Mucosa of rectum (tissue), 2 donors: ENCODE results near the gene SERAC1.
"Not testable (repeated sequence)": the region's sequence is repeated elsewhere in the genome, so short reads cannot be mapped to it uniquely, and the experiment has no call there.

Source experiments
- H3K27ac ChIP-seq, 2 donors: one replicate each; pipeline ENCODE4 v1.7.0; 2013; ENCODE audit warnings: inconsistent platforms in 2 of 2, low read depth in 2 of 2, low read length in 2 of 2
- H3K27me3 ChIP-seq, 2 donors: one replicate each; pipeline ENCODE4 v1.7.0; 2013; ENCODE audit warnings: low read length in 2 of 2; ENCODE audit not compliant: control insufficient read depth in 2 of 2, insufficient read depth in 2 of 2
- H3K36me3 ChIP-seq, 2 donors: one replicate each; pipeline ENCODE4 v1.7.0; 2013; ENCODE audit warnings: low read length in 2 of 2; ENCODE audit not compliant: control insufficient read depth in 2 of 2, insufficient read depth in 2 of 2
- H3K4me1 ChIP-seq, 2 donors: one replicate each; pipeline ENCODE4 v1.7.0; 2013; ENCODE audit warnings: low read length in 2 of 2, mild to moderate bottlenecking in 1 of 2; ENCODE audit not compliant: control insufficient read depth in 2 of 2, insufficient read depth in 2 of 2
- H3K4me3 ChIP-seq, 2 donors: one replicate each; pipeline ENCODE4 v1.7.0; 2013; ENCODE audit warnings: low read length in 2 of 2
- H3K9ac ChIP-seq, 2 donors: one replicate each; pipeline ENCODE4 v1.7.0; 2013; ENCODE audit warnings: low read length in 2 of 2, low read depth in 1 of 2, mild to moderate bottlenecking in 1 of 2
- H3K9me3 ChIP-seq, 2 donors: one replicate each; pipeline ENCODE4 v1.7.0; 2013; ENCODE audit warnings: low read length in 2 of 2; ENCODE audit not compliant: control insufficient read depth in 2 of 2
- donor health status: healthy.
- donor health status: Normal muscosa, but diverticular disease.

The SERAC1 gene

DNA sequence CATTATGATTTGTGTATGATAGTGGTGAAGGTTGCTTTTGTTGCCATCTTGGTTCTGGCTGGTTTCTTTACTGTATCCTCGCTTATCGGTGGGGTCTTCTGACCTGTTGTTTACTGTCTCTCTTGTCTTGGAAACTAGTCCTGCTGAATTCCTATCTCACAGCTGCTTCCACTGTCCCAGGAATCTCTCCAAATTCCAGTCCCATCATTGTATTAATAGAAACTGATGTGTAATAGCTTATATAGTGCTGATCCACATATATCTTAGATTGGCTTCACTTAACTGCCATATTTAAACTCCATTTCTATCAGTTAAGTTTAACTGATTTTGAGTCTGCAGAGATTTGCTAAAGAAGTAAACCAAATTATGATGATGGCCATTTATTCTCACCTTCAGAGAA lies 6.0 kb upstream of the SERAC1 start:
- no peaks in the 10 kb centered on the region for H3K9me3 ChIP-seq
- H3K4me3 ChIP-seq = no peak overlapping the region
- H3K36me3 ChIP-seq = no peaks in the 10 kb centered on the region
- H3K27me3 ChIP-seq = no peaks in the 10 kb centered on the region
- H3K9ac ChIP-seq = no peak overlapping the region
- no peak overlapping the region for H3K27ac ChIP-seq
- no peaks in the 10 kb centered on the region for H3K4me1 ChIP-seq

- Histone ChIP-seq H3K4me1 (no peaks in the 10 kb centered on the region), H3K9me3 (no peaks in the 10 kb centered on the region), H3K36me3 (no peaks in the 10 kb centered on the region), H3K4me3 (no peak overlapping the region), H3K9ac (no peak overlapping the region), H3K27ac (no peak overlapping the region), H3K27me3 (no peaks in the 10 kb centered on the region)
Observed at GRCh38 chr6:158172001-158172400, 3.9 kb upstream of the SERAC1 start.

DNA sequence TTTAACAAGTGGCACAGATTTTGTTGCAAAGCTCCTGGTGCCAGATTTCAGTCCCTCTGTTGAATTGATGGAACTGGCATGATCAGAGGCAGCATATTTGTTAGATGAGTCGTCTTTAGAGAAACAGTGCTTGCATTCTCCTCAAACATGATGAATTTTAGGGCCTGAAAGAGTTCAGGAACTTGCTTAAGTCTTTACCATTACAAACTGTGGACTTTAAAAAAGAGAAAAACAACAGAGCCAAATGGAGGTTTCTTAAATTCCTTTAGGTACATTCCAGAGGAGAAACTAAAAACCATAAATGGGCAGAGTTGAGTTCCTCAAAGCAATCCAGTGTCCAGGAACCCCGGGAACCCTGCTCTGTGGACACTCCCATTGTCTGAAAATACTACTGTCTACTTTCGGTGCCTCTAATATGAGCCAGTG lies 2.6 kb upstream of the SERAC1 start:
- Histone ChIP-seq H3K27me3 (no peaks in the 10 kb centered on the region), H3K4me3 (no peak overlapping the region), H3K9me3 (no peaks in the 10 kb centered on the region), H3K36me3 (no peaks in the 10 kb centered on the region), H3K4me1 (no peaks in the 10 kb centered on the region), H3K9ac (no peak overlapping the region), H3K27ac (no peak overlapping the region)

- H3K27ac ChIP-seq = not testable (repeated sequence)
Observed at GRCh38 chr6:158169634-158170033, 1.6 kb upstream of the SERAC1 start.

GRCh38 chr6:158165919-158166416 lies 2.1 kb downstream of the SERAC1 start:
- no peak overlapping the region for H3K27ac ChIP-seq
- peaks cover 3% of the 10 kb centered on the region in 2 donors for H3K4me1 ChIP-seq
- no peak overlapping the region for H3K4me3 ChIP-seq
- H3K9ac ChIP-seq = no peak overlapping the region
- H3K9me3 ChIP-seq = no peaks in the 10 kb centered on the region
- no peaks in the 10 kb centered on the region for H3K27me3 ChIP-seq
- H3K36me3 ChIP-seq = no peaks in the 10 kb centered on the region

More at GRCh38 chr6:158169634-158170033, 1.6 kb upstream of the SERAC1 start:
- not testable (repeated sequence) for H3K9ac ChIP-seq, H3K4me3 ChIP-seq, H3K36me3 ChIP-seq, H3K4me1 ChIP-seq, H3K27me3 ChIP-seq, H3K9me3 ChIP-seq

DNA sequence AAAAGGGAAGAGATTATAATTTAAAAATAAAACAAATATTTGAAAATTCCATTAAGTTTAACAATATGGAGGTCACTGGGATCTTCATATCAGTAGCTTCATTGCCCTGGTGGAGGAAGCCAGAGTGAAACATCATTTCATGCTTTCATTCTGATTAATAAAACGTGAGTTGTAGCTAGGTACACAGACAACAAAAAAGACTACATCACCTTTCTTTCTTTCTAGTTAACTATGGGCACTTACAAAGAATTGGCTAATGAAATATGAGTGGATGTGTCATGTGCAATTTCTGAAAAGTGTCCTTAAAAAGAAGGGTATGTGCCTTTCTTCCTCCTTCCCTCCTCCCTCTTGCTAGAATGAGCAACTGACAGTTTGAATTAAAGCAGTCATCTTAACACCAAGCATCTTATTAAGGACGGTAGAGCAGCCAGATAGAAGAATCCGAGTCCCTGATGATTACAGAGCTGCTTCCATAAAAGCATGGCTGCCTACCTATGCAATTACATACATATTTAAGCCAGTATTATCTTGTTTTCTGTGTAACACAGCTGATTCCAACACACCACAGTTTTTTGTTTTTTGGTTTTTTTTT lies 3.4 kb downstream of the SERAC1 start:
- no peaks in the 10 kb centered on the region for H3K36me3 ChIP-seq
- H3K4me3 ChIP-seq = no peak overlapping the region
- no peaks in the 10 kb centered on the region for H3K27me3 ChIP-seq
- peaks cover 3% of the 10 kb centered on the region in 2 donors for H3K4me1 ChIP-seq
- no peak overlapping the region for H3K9ac ChIP-seq
- H3K27ac ChIP-seq = no peak overlapping the region
- H3K9me3 ChIP-seq = no peaks in the 10 kb centered on the region

GRCh38 chr6:158161566-158162254 lies 6.4 kb downstream of the SERAC1 start:
- Histone ChIP-seq H3K4me1 (peaks cover 3% of the 10 kb centered on the region in 2 donors), H3K9ac (no peak overlapping the region), H3K4me3 (no peak overlapping the region), H3K27me3 (no peaks in the 10 kb centered on the region), H3K36me3 (peaks cover 0 to 3% of the 10 kb centered on the region in 2 donors), H3K27ac (no peak overlapping the region), H3K9me3 (no peaks in the 10 kb centered on the region)

GRCh38 chr6:158160932-158161539 lies 7.0 kb downstream of the SERAC1 start:
- Histone ChIP-seq H3K4me3 (no peak overlapping the region), H3K36me3 (peaks cover 0 to 6% of the 10 kb centered on the region in 2 donors), H3K9ac (no peak overlapping the region), H3K27ac (no peak overlapping the region), H3K27me3 (no peaks in the 10 kb centered on the region), H3K9me3 (no peaks in the 10 kb centered on the region), H3K4me1 (peaks cover 3% of the 10 kb centered on the region in 2 donors)

DNA sequence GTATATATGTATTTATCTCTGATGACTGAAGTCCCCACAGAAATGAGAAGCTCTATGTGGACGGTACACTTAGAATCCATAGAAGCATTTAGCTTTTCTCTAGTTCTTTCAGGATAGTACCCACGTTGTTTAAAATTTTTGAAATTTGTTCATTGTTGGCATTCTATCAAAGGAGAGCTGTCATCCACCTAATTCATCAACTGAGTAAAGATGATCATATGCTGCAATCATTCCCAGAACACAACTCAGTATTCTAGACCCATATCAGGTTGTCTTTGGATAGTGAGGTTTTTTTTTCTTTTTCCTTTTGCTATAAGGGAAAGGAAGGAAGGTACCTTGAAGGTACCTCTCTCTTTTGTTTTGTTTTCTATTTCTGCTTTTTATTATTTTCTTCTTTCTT lies 9.3 kb downstream of the SERAC1 start:
- no peak overlapping the region for H3K4me3 ChIP-seq
- H3K9ac ChIP-seq = no peak overlapping the region
- no peaks in the 10 kb centered on the region for H3K27me3 ChIP-seq
- H3K27ac ChIP-seq = no peak overlapping the region
- H3K9me3 ChIP-seq = no peaks in the 10 kb centered on the region
- H3K36me3 ChIP-seq = peaks cover 0 to 9% of the 10 kb centered on the region in 2 donors
- H3K4me1 ChIP-seq = peaks cover 3% of the 10 kb centered on the region in 2 donors

DNA sequence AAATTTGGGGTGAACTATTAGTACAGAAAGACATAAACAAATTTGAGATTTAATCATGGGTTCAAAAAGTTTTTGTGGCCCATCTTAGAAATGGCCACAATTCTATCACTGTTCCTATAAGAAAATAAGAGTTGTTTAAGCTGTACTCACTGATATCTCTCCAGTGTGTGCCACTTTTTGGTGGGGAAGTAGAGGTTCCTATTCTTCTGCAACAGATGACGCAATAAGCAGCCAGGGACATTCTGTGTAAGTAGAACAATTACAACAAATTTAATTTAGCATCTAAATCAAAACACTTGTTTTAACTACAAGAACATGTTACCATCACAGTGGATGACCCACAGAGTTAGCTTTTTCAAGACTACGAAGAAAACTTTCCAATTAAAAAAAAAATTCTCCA lies 9.9 kb downstream of the SERAC1 start:
- Histone ChIP-seq H3K4me1 (peaks cover 3% of the 10 kb centered on the region in 2 donors), H3K9me3 (no peaks in the 10 kb centered on the region), H3K27me3 (no peaks in the 10 kb centered on the region), H3K4me3 (no peak overlapping the region), H3K27ac (no peak overlapping the region), H3K9ac (no peak overlapping the region), H3K36me3 (peaks cover 0 to 9% of the 10 kb centered on the region in 2 donors)
